GM20431 (cell line): Measurements from ENCODE around the gene RBMY1F.
"Not testable (repeated sequence)": the region's sequence is repeated elsewhere in the genome, so short reads cannot be mapped to it uniquely, and the experiment has no call there.

Experiments used
- in situ Hi-C: fragments of 300-500 bp; cut with MseI, MboI; formaldehyde crosslinking; loops from one replicate; pipeline ENCODE4 v1.15.0; 2020; ENCODE audit warnings: low sequenced_read_pairs; ENCODE audit not compliant: unreplicated experiment

RBMY1F gene

DNA sequence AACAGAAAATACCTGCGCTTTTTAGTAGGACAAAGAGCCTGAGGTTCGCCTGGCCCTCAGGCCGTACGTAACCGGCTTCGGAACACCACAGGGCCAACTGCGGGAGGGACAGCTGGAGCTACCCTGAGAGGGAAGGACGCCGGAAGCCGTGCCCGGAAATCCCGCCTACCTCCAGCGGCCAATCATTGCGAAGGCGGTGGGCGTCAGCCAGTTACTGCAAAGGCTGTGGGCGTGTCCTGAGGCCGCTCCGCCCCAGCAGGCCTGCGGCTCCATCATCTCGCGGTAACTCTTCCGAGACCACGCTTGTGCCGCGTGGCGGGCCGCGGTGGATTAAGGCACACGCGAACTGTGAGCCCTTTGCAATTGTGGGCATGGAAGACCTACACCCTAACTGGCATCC is at the start of gene RBMY1F:
Gene RBMY1F (minus strand): TSS at position 101 of the 400 bp plus-strand sequence. CDS start 1,954 bp downstream, outside the sequence.
- in situ Hi-C loops, result not testable (repeated sequence)

- in situ Hi-C loops, result not testable (repeated sequence)
Observed at GRCh38 chrY:22151144-22151543, 31.6 kb downstream of the RBMY1F start.

GRCh38 chrY:22141011-22141695 is 41.6 kb downstream of the RBMY1F start:
- in situ Hi-C loops, result not testable (repeated sequence)

GRCh38 chrY:22134719-22135118 is 48.0 kb downstream of the RBMY1F start:
- in situ Hi-C loops, result not testable (repeated sequence)

GRCh38 chrY:22130494-22130893 is 52.2 kb downstream of the RBMY1F start:
- in situ Hi-C loops, result not testable (repeated sequence)
